ENCODE measurements around the gene C11orf52. TPM values are rescaled to one million over a fixed set of nuclear protein-coding genes. Genes with fewer than 3 reads are reported as not detected.

Gene C11orf52
- total and polyA plus RNA-seq, 11 donors = 0.79 to 8.3 (median 2.1) TPM

DNA sequence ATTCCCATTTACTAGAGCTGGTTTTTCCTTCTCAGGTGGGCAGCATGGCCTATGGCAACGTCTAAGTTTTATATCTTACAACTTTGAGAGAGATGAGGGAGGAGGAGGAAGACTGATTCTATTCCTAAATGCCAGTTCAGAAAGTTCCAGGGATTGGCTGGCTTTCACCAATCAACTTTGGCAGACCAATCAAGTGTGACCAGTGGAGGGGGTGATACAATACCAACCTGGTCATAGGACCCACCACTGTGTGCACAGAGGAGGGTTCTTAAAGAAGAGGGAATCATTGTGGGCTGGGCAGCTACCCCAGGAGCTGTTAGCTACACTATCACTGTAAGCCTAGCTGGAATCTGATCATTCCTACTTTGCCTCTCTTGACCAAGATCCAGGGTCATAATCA lies 26.5 kb downstream of the C11orf52 start:
- H3K27me3 ChIP-seq = no peaks in the 10 kb centered on the region
- ATAC-seq (no peak), DNase-seq (no peak)
- 44 to 46% (median 45%) methylated on average over 1 of the region's 1 CpG for WGBS, 4 donors
- no peaks in the 10 kb centered on the region for H3K9me3 ChIP-seq
- peak overlapping the region in 3 of 12 donors; percentile 11 to 52 (median 16) for H3K27ac ChIP-seq
- TF ChIP-seq, protein P1, sequence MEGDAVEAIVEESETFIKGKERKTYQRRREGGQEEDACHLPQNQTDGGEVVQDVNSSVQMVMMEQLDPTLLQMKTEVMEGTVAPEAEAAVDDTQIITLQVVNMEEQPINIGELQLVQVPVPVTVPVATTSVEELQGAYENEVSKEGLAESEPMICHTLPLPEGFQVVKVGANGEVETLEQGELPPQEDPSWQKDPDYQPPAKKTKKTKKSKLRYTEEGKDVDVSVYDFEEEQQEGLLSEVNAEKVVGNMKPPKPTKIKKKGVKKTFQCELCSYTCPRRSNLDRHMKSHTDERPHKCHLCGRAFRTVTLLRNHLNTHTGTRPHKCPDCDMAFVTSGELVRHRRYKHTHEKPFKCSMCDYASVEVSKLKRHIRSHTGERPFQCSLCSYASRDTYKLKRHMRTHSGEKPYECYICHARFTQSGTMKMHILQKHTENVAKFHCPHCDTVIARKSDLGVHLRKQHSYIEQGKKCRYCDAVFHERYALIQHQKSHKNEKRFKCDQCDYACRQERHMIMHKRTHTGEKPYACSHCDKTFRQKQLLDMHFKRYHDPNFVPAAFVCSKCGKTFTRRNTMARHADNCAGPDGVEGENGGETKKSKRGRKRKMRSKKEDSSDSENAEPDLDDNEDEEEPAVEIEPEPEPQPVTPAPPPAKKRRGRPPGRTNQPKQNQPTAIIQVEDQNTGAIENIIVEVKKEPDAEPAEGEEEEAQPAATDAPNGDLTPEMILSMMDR (IDR thresholded peaks at IDR 0.05) = no peak
- no peak for TF ChIP-seq POLR2A (IDR thresholded peaks at IDR 0.05)
- H3K36me3 ChIP-seq = no peaks in the 10 kb centered on the region
- intact Hi-C loops (cut with DNase I) = no loop called here
- no peak overlapping the region for H3K4me3 ChIP-seq
- H3K4me1 ChIP-seq = peaks cover 0 to 42% (median 12%) of the 10 kb centered on the region in 12 donors

- TF ChIP-seq, protein P1 (IDR thresholded peaks at IDR 0.05) = no peak
- TF ChIP-seq POLR2A (IDR thresholded peaks at IDR 0.05) = no peak
- no peaks in the 10 kb centered on the region for H3K9me3 ChIP-seq
- ATAC-seq = no peak
- intact Hi-C loops (cut with DNase I) = no loop called here
- H3K4me3 ChIP-seq = no peak overlapping the region
- WGBS, 4 donors = 41 to 63% (median 57%) methylated on average over 3 of the region's 3 CpGs
- H3K36me3 ChIP-seq = no peaks in the 10 kb centered on the region
- no peaks in the 10 kb centered on the region for H3K27me3 ChIP-seq
- DNase-seq = no peak
- no peak overlapping the region for H3K27ac ChIP-seq
- peaks cover 0 to 42% (median 12%) of the 10 kb centered on the region in 12 donors for H3K4me1 ChIP-seq
Measured at GRCh38 chr11:111946499-111946898, 27.8 kb downstream of the C11orf52 start.

DNA sequence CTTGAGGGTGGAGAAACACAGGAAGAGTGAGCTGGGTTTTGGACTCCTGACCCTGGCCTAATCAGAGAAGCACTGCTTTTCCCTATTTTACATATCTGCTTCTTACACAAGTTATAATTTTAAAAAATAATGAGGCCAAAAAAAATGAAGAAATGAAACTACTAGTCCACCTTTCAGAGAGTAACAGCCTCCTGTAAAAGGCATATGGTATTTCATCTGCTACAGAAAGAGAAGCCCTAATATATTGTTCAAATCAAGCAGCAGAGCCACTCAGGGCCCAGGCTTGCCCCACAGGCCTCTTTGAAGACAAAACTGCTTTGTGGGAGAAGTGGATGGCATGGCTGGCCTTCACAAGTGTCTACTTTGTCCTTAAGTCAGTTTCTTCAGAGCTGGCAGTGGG lies 28.4 kb downstream of the C11orf52 start:
- ATAC-seq = no peak
- intact Hi-C loops (cut with DNase I) = no loop called here
- H3K4me1 ChIP-seq = peaks cover 0 to 41% (median 12%) of the 10 kb centered on the region in 12 donors
- H3K27me3 ChIP-seq = no peaks in the 10 kb centered on the region
- H3K27ac ChIP-seq = no peak overlapping the region
- no peaks in the 10 kb centered on the region for H3K9me3 ChIP-seq
- H3K4me3 ChIP-seq = no peak overlapping the region
- no peaks in the 10 kb centered on the region for H3K36me3 ChIP-seq
- TF ChIP-seq POLR2A (IDR thresholded peaks at IDR 0.05) = no peak
- DNase-seq = no peak

DNA sequence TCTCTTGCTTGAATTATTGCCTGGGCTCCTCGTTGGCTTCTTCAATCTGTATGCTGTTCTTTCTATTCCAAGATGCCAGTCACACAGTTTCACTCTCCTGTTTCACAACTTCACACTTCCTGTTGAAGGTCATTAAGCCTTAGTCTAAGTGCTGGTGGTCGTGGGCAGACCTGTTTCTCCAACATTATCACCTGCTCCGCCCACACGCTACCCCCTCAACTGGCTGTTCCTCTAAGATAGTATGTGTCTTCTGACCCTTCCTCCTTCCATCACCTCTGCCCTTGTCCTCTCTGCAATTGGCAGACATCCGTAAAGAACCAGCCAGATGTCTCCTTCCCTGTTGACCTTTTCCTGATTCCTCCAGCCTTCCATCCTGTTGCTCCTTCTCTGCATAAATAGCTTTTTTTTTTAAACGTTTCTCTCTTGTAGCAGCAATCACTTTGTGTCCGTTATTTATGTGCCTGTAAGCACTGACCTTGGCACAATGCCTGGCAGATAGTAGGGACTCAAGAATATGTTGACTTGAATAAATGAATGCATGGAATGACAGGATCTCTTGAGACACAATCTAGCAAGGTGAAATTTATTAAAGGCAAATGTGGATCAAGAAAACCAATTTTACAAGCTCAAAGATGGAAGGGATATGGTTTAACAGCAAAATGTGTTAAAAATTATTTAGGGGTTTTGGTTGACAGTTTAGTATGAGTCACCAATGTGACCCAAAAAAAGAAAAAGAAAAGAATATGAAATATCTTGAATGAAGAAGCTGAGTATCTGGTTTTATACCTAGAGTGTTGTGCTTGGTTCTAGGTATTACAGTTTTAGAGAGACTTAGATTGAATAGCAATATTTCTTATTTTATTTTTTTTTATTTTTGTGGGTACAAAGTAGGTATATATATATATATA lies 31.1 kb downstream of the C11orf52 start:
- no peaks in the 10 kb centered on the region for H3K27me3 ChIP-seq
- TF ChIP-seq POLR2A (IDR thresholded peaks at IDR 0.05) = no peak
- TF ChIP-seq, protein P1 (IDR thresholded peaks at IDR 0.05) = no peak
- intact Hi-C loops (cut with DNase I) = no loop called here
- no peak overlapping the region for H3K4me3 ChIP-seq
- H3K4me1 ChIP-seq = peaks cover 0 to 22% (median 9%) of the 10 kb centered on the region in 12 donors
- no peak overlapping the region for H3K27ac ChIP-seq
- no peaks in the 10 kb centered on the region for H3K36me3 ChIP-seq
- no peak for DNase-seq
- WGBS, 4 donors = 30 to 34% (median 31%) methylated on average over 7 of the region's 7 CpGs
- H3K9me3 ChIP-seq = no peaks in the 10 kb centered on the region
- ATAC-seq = peak in 2 of 4 donors; percentile 19 to 23
